Testis (tissue), 2 donors: Measurements from ENCODE around the gene PAXX.

Source experiments
- CTCF ChIP-seq, 3 experiments: fragments of 450-650 bp in 2 of 3; fragments of 200-600 bp in 1 of 3; sonication (generic) in 1 of 3; IDR thresholded peaks; one replicate each; pipeline ENCODE4 v1.5.1; 2016 to 2019; ENCODE audit warnings: antibody characterized with exemption in 3 of 3, mild to moderate bottlenecking in 2 of 3, moderate library complexity in 1 of 3
- POLR2A ChIP-seq: fragments of 450-650 bp; IDR thresholded peaks from one replicate; pipeline ENCODE4 v1.6.1; 2017; ENCODE audit warnings: antibody characterized with exemption, mild to moderate bottlenecking, moderate library complexity

- TF ChIP-seq CTCF (IDR thresholded peaks at IDR 0.05) (no peak), POLR2A (no peak)
Observed at GRCh38 chr9:137012694-137013570, 20.7 kb downstream of the PAXX start.
